Colonic mucosa (tissue), 4 donors: ENCODE measurements around the gene TMEM92. TPM values are rescaled to one million over a fixed set of nuclear protein-coding genes. Genes with fewer than 3 reads are reported as not detected.

Experiments
- DNase-seq: peaks from one replicate; pipeline ENCODE4 v3.0.0-alpha.2; 2020
- H3K27ac ChIP-seq: fragments of 200-600 bp; one replicate; pipeline ENCODE4 v1.8.0; 2021
- H3K27me3 ChIP-seq: fragments of 200-600 bp; one replicate; pipeline ENCODE4 v1.8.0; 2021
- H3K36me3 ChIP-seq: fragments of 200-600 bp; one replicate; pipeline ENCODE4 v1.8.0; 2021
- H3K4me1 ChIP-seq: fragments of 200-600 bp; one replicate; pipeline ENCODE4 v1.8.0; 2021; ENCODE audit warnings: mild to moderate bottlenecking
- H3K4me3 ChIP-seq: fragments of 200-600 bp; one replicate; pipeline ENCODE4 v1.8.0; 2021
- H3K9ac ChIP-seq, 2 donors: one replicate each; pipeline ENCODE4 v1.7.0; 2013; ENCODE audit warnings: control low read depth in 2 of 2, low read depth in 2 of 2, low read length in 2 of 2
- H3K9me3 ChIP-seq: fragments of 200-600 bp; one replicate; pipeline ENCODE4 v1.8.0; 2021
- CTCF ChIP-seq: fragments of 200-600 bp; IDR thresholded peaks from one replicate; pipeline ENCODE4 v1.8.0; 2022; ENCODE audit warnings: antibody characterized with exemption, mild to moderate bottlenecking
- intact Hi-C: fragments of 100-400 bp; cut with DNase I; formaldehyde crosslinking; loops from one replicate; pipeline ENCODE4 v1.14.1; 2022
- total RNA-seq, 2 donors: library from RNA; stranded (reverse); fragmentation: NEBNext Ultra II Directional in 1 of 2; extraction: Animal tissue kit (Norgen Biotek cat#: 25700) in 1 of 2; gene quantifications; one replicate each; pipeline ENCODE4 v1.2.1, GENCODE V29; 2021
- donor health status: healthy.
- donor health status: DM: no; HTN: no; CAD: no.
- donor health status: DM: no; HTN: no; CAD: no.

The TMEM92 gene
- total RNA-seq, 2 donors from 2014 or later = 11.1 to 18.5 TPM

- intact Hi-C loops = no loop called here
- Histone ChIP-seq H3K4me1 (no peaks in the 10 kb centered on the region), H3K36me3 (no peaks in the 10 kb centered on the region), H3K9ac (no peak overlapping the region), H3K27me3 (no peaks in the 10 kb centered on the region), H3K4me3 (no peak overlapping the region), H3K27ac (no peak overlapping the region), H3K9me3 (no peaks in the 10 kb centered on the region)
- no peak for TF ChIP-seq CTCF
- DNase-seq = no peak
These were observed 14.6 kb upstream of the TMEM92 start for GRCh38 chr17:50259477-50260324.

GRCh38 chr17:50260501-50260911 lies 13.8 kb upstream of the TMEM92 start:
- intact Hi-C loops = no loop called here
- H3K9me3 ChIP-seq = no peaks in the 10 kb centered on the region
- H3K27me3 ChIP-seq = no peaks in the 10 kb centered on the region
- no peaks in the 10 kb centered on the region for H3K4me1 ChIP-seq
- H3K4me3 ChIP-seq = no peak overlapping the region
- no peak overlapping the region for H3K27ac ChIP-seq
- TF ChIP-seq CTCF = no peak
- no peak for DNase-seq
- H3K9ac ChIP-seq = no peak overlapping the region
- no peaks in the 10 kb centered on the region for H3K36me3 ChIP-seq

- Histone ChIP-seq H3K36me3 (no peaks in the 10 kb centered on the region), H3K27ac (no peak overlapping the region), H3K4me3 (no peak overlapping the region), H3K27me3 (no peaks in the 10 kb centered on the region), H3K9ac (no peak overlapping the region), H3K4me1 (no peaks in the 10 kb centered on the region), H3K9me3 (no peaks in the 10 kb centered on the region)
- no peak for TF ChIP-seq CTCF
- intact Hi-C loops = no loop called here
- DNase-seq = no peak
These were observed 13.0 kb upstream of the TMEM92 start for GRCh38 chr17:50261051-50261915.

- intact Hi-C loops = no loop called here
- no peaks in the 10 kb centered on the region for H3K4me1 ChIP-seq
- no peaks in the 10 kb centered on the region for H3K27me3 ChIP-seq
- TF ChIP-seq CTCF = no peak
- no peaks in the 10 kb centered on the region for H3K9me3 ChIP-seq
- no peaks in the 10 kb centered on the region for H3K36me3 ChIP-seq
- H3K27ac ChIP-seq = no peak overlapping the region
- H3K9ac ChIP-seq = no peak overlapping the region
- no peak for DNase-seq
- no peak overlapping the region for H3K4me3 ChIP-seq
These were observed 12.1 kb upstream of the TMEM92 start for GRCh38 chr17:50262001-50262794.
